ENCODE data around the gene FSCB.
"Not testable (repeated sequence)": the region's sequence is repeated elsewhere in the genome, so short reads cannot be mapped to it uniquely, and the experiment has no call there.

The FSCB gene, protein sequence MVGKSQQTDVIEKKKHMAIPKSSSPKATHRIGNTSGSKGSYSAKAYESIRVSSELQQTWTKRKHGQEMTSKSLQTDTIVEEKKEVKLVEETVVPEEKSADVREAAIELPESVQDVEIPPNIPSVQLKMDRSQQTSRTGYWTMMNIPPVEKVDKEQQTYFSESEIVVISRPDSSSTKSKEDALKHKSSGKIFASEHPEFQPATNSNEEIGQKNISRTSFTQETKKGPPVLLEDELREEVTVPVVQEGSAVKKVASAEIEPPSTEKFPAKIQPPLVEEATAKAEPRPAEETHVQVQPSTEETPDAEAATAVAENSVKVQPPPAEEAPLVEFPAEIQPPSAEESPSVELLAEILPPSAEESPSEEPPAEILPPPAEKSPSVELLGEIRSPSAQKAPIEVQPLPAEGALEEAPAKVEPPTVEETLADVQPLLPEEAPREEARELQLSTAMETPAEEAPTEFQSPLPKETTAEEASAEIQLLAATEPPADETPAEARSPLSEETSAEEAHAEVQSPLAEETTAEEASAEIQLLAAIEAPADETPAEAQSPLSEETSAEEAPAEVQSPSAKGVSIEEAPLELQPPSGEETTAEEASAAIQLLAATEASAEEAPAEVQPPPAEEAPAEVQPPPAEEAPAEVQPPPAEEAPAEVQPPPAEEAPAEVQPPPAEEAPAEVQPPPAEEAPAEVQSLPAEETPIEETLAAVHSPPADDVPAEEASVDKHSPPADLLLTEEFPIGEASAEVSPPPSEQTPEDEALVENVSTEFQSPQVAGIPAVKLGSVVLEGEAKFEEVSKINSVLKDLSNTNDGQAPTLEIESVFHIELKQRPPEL

DNA sequence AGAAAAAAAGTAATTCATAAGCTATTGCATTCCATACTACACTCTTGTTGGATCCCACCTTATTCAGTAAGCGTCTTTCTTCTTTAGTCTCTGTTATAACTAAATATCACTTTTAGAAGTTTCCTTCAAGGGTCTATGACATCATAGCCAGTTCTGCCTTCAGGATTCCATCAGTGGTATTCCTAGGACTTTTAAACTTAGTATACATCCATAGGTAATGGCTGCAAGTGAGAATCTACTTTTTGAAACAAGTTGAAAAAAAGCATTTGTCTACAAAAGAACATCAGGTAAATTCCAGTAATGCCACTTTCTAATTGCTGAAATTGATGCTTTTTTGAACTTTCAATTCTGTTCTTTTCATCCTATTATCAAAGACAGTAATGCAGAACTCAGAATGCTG, at the start of gene FSCB:
Gene FSCB, minus strand, starts transcription at position 101 of the 400 bp plus-strand sequence. CDS start 296 bp downstream, outside the sequence.
- DNase-seq (ENCODE audit: low spot score), result no peak

DNA sequence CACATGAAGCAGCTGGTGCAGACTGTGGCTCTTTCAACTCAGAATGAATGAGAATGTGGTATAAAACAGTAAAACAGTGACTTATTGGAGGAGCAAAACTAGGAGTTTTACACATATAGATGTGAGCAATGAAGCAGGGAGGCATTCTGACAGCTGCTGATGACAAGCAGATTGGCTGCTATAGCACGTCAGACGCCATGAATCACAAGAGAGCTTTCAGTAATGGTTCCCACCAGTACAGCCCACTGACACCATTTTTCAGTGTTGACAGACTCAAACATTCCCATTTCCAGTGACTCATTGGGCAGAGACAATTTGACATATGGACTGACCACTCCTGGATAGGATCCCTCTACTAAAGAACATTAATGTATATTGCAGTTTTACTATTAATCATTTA, 24.6 kb upstream of the FSCB start:
- DNase-seq (ENCODE audit: low spot score), result no peak

DNA sequence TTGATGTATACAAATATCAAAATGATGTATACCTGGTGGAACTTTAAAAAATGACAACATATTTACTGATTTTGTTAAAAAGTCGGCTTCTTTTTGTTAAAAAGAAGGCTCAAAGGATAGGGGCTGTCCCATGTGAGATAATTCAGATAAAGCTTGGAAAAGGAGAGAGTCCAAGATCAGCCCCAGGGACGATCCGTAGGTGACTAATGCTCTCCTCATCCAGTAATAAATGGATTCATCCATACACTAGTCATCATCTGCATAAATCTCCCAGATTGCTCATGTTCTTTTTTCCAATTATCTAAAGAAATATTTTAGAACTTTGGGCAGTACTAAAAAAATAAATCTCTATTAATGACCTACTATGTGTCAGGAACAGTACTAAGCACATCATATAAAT, 23.4 kb upstream of the FSCB start:
- no peak for DNase-seq (ENCODE audit: low spot score)

DNA sequence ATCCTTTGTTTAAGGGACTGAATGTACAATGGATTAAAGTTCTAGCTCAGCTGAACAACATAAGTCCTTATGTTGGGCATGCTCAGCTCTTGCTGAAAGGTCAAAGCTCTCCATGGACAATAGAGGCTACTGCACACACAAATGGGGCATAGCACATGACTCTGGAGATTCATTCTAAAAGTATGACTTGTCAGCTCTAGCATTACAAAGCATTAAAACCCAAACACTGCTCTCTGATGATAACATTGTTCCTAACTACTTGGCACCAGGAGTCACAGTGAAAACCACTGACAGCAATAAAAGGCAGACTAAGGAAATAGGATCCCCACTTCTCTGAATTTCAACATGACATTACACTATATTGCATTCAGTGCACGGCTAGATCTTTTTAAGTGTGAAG, 21.9 kb upstream of the FSCB start:
- DNase-seq (ENCODE audit: low spot score), result no peak

DNA sequence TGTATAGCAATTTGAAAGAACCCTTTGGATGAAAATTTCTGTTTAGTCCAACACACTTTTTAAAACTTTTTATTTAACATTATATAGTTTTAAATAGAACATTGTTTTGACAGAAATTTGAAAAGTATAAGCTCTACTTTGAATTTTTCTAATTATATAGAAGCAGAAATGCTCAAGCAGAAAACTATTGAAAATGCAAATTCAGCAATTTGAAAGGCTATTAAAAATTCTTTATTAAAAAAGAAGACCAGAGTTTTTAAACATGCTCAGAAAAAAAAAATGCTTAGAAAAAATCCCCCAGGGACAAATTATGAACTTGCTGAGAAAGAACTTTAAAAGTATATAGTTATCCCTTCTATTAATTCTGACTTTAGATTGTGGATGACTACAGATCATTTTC, 21.1 kb upstream of the FSCB start:
- DNase-seq (ENCODE audit: low spot score), result no peak

DNA sequence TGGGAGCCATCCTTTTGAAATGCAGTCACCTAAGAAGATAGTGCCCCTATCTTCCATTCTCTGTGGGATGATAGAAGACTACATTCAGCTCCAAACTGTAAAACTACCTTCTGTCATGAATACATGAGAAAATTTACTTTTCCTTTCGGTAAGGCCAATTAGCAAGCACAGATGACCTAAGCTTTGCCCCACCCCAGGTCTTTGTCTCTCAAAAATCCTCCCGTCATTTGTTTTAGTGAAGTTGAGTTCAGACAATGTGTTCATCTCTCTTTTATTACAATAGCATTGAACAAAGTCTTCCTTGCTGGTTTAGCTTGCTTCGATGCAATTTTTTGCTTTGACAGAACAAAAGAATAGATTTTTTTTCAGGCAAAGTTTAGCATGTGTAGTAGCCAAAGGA, 18.2 kb upstream of the FSCB start:
- no peak for DNase-seq (ENCODE audit: low spot score)

DNA sequence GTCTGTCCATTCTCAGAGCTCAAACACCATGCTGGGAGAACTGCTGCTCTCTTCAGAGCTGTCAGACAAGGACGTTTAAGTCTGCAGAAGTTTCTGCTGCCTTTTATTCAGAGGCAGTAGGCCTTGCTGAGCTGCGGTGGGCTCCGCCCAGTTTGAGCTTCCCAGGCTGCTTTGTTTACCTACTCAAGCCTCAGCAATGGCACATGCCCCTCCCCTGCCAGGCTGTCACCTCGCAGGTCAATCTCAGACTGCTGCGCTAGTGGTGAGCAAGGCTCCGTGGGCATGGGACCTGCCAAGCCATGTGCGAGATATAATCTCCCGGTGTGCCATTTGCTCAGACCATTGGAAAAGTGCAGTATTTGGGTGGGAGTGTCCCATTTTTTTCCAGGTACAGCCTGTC, 8.6 kb upstream of the FSCB start:
- not testable (repeated sequence) for DNase-seq (ENCODE audit: low spot score)

DNA sequence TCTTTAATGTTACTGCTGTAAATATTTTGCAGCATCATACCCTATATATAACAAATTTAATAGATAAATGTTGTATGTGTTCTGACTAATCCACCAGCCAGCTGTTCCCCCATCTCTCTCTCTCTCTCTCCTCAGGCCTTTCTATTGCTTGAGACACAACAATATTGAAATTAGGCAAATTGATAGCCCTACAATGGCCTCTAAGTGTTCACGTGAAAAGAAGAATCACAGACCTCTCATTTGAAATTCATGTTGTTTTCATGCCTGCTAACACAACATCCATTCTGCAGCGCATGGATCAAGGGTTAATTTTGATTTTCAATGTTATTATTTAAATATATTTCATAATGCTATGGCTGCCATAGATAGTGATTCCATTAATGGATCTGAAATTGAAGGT, 1.8 kb upstream of the FSCB start:
- DNase-seq (ENCODE audit: low spot score), result no peak

DNA sequence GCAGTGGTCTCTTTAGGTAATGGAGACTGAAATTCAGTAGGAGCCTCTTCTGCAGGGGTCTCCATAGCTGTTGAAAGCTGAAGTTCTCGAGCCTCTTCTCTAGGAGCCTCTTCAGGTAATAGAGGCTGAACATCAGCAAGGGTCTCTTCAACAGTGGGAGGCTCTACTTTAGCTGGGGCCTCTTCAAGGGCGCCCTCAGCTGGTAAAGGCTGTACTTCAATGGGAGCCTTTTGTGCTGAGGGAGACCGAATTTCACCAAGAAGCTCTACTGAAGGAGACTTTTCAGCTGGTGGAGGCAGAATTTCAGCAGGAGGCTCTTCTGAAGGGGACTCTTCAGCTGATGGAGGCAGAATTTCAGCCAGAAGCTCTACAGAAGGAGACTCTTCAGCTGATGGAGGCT, 1.5 kb downstream of the FSCB start:
- no peak for DNase-seq (ENCODE audit: low spot score)

DNA sequence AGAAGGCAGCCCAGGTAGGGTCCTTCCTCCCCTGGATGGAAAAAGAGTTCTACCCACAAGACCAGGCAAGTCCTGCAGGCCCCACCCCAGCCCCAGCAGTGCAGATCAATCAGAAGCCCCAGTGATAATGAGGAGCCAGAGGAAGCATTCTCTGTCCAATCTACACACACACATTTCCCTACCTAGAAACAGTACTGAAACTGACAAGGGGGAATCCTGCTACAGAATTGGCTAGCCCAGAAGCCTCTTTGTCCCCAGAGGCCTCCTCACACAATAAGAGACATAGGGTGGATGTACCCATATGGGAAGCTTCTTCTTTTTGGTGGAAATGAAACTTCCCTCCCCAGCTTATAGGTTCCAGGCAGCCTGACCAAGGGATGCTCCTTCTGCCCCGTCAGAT, 9.9 kb downstream of the FSCB start:
- DNase-seq (ENCODE audit: low spot score), result no peak

DNA sequence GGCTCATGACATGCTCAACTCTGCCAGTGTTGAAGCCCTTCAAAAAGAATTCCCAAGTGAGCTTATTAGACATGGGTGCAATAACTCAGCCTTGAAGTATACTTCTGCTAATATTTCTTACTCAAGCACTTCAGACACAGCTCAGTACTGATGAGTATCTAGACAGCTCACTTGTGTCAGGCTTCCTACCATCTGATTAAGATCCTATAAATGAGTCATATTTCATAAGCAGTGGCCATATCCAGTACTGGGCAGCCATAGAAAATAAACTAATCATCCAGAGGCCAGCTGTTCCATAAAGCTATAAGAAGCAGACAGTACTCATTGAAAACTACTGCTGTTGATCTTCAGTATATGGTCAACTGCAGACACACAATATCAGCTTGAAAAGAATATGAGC, 12.9 kb downstream of the FSCB start:
- no peak for DNase-seq (ENCODE audit: low spot score)

DNA sequence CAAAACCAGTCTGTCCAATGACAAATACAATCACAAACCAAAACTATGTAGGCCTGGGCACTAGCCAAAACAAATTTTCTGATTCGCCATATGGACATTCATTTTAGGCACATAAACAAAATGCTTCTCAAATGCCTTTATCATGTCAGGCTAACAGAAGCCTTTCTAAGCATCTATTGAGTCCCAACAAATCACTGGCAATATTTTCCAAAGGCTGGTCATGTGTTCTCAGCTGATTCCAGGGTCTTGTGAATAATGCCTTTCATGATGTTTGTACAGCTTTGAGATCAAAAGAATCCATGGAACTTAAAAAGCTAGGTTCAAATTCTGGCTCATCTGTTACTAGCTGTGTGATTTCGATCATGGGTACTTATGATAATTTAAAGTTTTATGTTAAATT, 16.1 kb downstream of the FSCB start:
- DNase-seq (ENCODE audit: low spot score), result no peak

DNA sequence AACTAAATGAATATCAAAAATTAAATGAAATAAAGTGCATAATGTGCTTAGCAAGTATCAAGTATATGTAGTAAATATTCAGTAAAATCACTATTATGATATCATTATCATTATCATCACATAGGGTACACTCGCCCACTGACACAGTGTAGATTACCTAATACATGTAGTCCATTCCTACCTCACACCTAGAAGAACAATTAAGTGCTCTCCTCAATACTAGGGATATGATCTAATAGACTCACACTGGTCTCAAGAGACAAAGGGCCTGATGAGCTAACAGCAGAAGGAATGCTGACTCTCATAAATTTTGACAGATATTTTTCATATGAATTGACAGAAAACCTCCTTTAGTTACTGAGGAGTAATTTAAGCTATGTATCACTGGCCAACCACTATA, 29.1 kb downstream of the FSCB start:
- DNase-seq (ENCODE audit: low spot score), result no peak

DNA sequence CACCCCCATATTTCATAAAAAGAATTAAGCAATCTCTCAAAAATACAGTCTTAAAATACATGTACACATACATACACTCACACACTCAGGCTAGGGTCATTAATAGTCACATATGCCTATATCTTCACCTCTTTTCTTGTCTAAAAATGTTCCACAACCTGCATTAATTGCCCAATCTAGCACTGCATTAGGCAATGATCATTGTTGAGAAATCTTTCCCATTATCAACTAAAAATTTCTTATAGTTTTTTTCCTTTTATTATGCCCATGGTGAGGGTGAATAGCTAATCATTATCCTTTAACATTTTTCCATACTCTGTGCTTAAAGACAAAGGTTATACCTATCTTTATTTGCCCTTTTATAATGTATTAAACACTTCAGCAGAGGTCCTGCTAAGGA, 38.3 kb downstream of the FSCB start:
- DNase-seq (ENCODE audit: low spot score), result no peak

DNA sequence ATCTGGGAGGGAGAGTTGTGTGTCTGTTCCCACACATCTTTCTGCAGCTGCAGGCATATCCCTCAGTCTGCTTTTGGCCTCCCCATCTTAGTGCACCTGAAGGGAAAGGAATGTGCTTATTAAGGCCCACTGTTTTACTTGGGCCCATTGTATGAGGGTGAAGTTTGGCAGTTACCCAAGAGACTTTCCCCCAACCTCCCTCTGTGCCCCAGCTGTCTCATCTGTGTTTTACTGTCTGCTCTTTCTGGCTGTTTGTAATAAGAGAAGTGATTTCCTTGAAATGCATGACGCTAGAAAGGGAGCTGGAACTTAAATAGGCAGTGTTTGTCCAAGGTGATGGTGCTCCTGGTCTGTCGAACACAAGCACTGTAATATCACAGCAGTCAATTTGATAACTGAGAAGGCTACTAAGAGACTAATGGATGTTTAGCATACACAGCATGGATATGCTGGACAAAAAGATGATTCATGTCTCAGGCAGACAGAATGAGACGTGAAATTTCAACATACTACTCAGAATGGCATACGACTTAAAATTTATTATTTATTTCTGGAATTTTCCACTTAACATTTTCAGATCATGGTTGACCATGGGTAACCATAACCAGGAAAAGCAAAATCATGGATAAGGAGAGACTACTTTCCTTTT, 43.6 kb downstream of the FSCB start:
- no peak for DNase-seq (ENCODE audit: low spot score)

DNA sequence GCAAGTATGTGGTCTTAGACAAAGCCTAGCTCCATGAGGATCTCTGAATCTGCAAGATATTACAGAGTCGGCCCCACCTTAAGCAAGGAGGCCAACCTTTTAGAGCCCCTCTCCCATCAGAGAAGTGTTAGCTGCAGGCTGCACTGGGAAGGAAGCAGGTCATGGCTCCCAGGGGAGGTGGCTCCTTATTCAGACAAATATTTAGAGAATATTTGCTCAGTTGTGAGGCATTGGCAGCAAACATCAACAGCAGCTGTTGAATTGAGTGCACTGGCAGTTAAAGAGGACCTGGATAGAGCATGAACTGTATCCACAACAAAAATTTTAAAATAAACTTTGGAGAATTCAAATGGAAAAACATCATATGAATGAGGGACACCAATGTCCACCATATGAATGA, 44.7 kb downstream of the FSCB start:
- no peak for DNase-seq (ENCODE audit: low spot score)

DNA sequence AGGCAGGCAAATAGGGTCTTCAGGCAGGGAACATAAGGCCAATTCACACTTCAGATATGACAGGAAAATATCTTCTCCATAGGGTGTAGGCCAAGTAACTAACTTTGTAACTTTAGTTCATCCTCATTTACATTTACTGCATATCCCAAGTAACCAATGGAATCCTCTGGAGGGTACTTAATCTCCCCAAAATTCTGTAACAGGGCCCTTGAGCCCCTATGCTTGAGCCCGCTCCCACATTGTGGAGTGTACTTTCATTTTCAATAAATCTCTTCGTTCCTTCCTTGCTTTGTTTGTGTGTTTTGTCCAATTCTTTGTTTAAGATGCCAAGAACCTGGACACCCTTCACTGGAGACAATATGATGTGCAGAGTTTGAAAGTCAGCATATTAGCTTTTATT, 45.3 kb downstream of the FSCB start:
- DNase-seq (ENCODE audit: low spot score), result no peak

All from AG08396 (cell line).